IMR-90 (cell line): ENCODE results near the gene EPSTI1. TPM values are rescaled to one million over a fixed set of nuclear protein-coding genes. Genes with fewer than 3 reads are reported as not detected.

Experiments used
- ATAC-seq: fragments of 200-7000 bp; cut with Tn5 transposase; 2 replicates; pipeline ENCODE4 v1.9.1; 2020; ENCODE audit warnings: low read depth, mild to moderate bottlenecking, moderate library complexity
- BruUV-seq: library from RNA; stranded (reverse); fragments of 400-500 nt; replicated peaks from 2 replicates; lab custom pipeline; 2021; lab: Mats Ljungman, UMichigan
- CTCF ChIA-PET: fragments of 300-600 bp; formaldehyde crosslinking; extraction: SDS; loops from one replicate; lab custom pipeline; 2021; ENCODE audit warnings: antibody characterized with exemption; lab: Yijun Ruan, JAX
- POLR2A ChIA-PET: fragments of 300-600 bp; sonication (Branson Sonifier 250); formaldehyde crosslinking; loops from one replicate; lab custom pipeline; 2022; ENCODE audit warnings: antibody characterized with exemption; ENCODE audit not compliant: unreplicated experiment; lab: Charles Lee
- DNase-seq: peaks from one replicate; pipeline ENCODE4 v3.0.0; 2013
- H2AFZ ChIP-seq: replicated peaks from 2 replicates; pipeline ENCODE3; 2013; ENCODE audit warnings: low read length, mild to moderate bottlenecking; ENCODE audit not compliant: poor library complexity
- H2AK5ac ChIP-seq: 2 replicates; pipeline ENCODE4 v1.6.1; 2013; ENCODE audit warnings: low read depth, low read length, inconsistent platforms
- H2AK9ac ChIP-seq: replicated peaks from 2 replicates; pipeline ENCODE3; 2013; ENCODE audit warnings: mild to moderate bottlenecking, low read depth, low read length, moderate library complexity; ENCODE audit not compliant: poor library complexity
- H2BK120ac ChIP-seq: 2 replicates; pipeline ENCODE4 v1.6.1; 2013; ENCODE audit warnings: low read depth, low read length, inconsistent platforms
- H2BK15ac ChIP-seq: 3 replicates; pipeline ENCODE4 v1.6.1; 2013; ENCODE audit warnings: low read depth, low read length, inconsistent platforms
- H2BK20ac ChIP-seq: 2 replicates; pipeline ENCODE4 v1.6.1; 2013; ENCODE audit warnings: low read depth, mild to moderate bottlenecking, inconsistent platforms, low read length, moderate library complexity
- H2BK5ac ChIP-seq: 2 replicates; pipeline ENCODE4 v1.6.1; 2013; ENCODE audit warnings: mild to moderate bottlenecking, low read depth, low read length, inconsistent platforms; ENCODE audit not compliant: poor library complexity, severe bottlenecking
- H3K14ac ChIP-seq: replicated peaks from 2 replicates; pipeline ENCODE4 v1.6.1; 2013; ENCODE audit warnings: low read depth, low read length, inconsistent platforms
- H3K18ac ChIP-seq: 2 replicates; pipeline ENCODE4 v1.6.1; 2013; ENCODE audit warnings: low read depth, low read length, control low read depth
- H3K23ac ChIP-seq: 2 replicates; pipeline ENCODE4 v1.6.1; 2013; ENCODE audit warnings: low read depth, low read length, inconsistent platforms
- H3K27ac ChIP-seq: 2 replicates; pipeline ENCODE4 v1.5.1; 2013; ENCODE audit warnings: mild to moderate bottlenecking, control low read depth, low read length; ENCODE audit not compliant: insufficient read depth
- H3K27me3 ChIP-seq: 2 replicates; pipeline ENCODE4 v1.6.1; 2013; ENCODE audit warnings: low read length; ENCODE audit not compliant: control insufficient read depth, insufficient read depth
- H3K36me3 ChIP-seq: 2 replicates; pipeline ENCODE4 v1.6.1; 2013; ENCODE audit warnings: low read length, mixed read lengths; ENCODE audit not compliant: control insufficient read depth, insufficient read depth
- H3K4ac ChIP-seq: 2 replicates; pipeline ENCODE4 v1.6.1; 2013; ENCODE audit warnings: low read depth, low read length, inconsistent platforms
- H3K4me1 ChIP-seq: 2 replicates; pipeline ENCODE4 v1.6.1; 2013; ENCODE audit warnings: low read length, mixed read lengths; ENCODE audit not compliant: control insufficient read depth, insufficient read depth
- H3K4me2 ChIP-seq: 2 replicates; pipeline ENCODE4 v1.6.1; 2013; ENCODE audit warnings: low read depth, mild to moderate bottlenecking, control low read depth, low read length, moderate library complexity
- H3K4me3 ChIP-seq: 2 replicates; pipeline ENCODE4 v1.5.1; 2013; ENCODE audit warnings: low read depth, mild to moderate bottlenecking, control low read depth, low read length, moderate library complexity; ENCODE audit not compliant: insufficient read depth
- H3K56ac ChIP-seq: 2 replicates; pipeline ENCODE4 v1.6.1; 2013; ENCODE audit warnings: low read length, inconsistent platforms; ENCODE audit not compliant: insufficient read depth; ENCODE audit errors: extremely low read depth
- H3K79me1 ChIP-seq, 2 experiments: 2 replicates each; pipeline ENCODE4 v1.6.1; 2013; ENCODE audit warnings: low read length in 2 of 2, inconsistent platforms in 1 of 2, low read depth in 1 of 2
- H3K9ac ChIP-seq: 2 replicates; pipeline ENCODE4 v1.6.1; 2013; ENCODE audit warnings: low read depth, low read length, control low read depth
- H3K9me1 ChIP-seq: 2 replicates; pipeline ENCODE4 v1.6.1; 2013; ENCODE audit warnings: low read length, inconsistent platforms; ENCODE audit not compliant: insufficient read depth
- H3K9me3 ChIP-seq: 2 replicates; pipeline ENCODE4 v1.6.1; 2013; ENCODE audit warnings: low read length; ENCODE audit not compliant: control insufficient read depth, insufficient read depth
- H4K20me1 ChIP-seq: 2 replicates; pipeline ENCODE4 v1.6.1; 2013; ENCODE audit warnings: low read length, inconsistent platforms; ENCODE audit not compliant: insufficient read depth
- H4K5ac ChIP-seq: 2 replicates; pipeline ENCODE4 v1.6.1; 2013; ENCODE audit warnings: mild to moderate bottlenecking, low read depth, low read length, control low read depth
- H4K8ac ChIP-seq, 2 experiments: 2 replicates each; pipeline ENCODE4 v1.6.1; 2013; ENCODE audit warnings: low read depth in 2 of 2, low read length in 2 of 2, control low read depth in 1 of 2, inconsistent platforms in 1 of 2
- H4K91ac ChIP-seq: 2 replicates; pipeline ENCODE4 v1.6.1; 2013; ENCODE audit warnings: low read depth, low read length, inconsistent platforms; ENCODE audit not compliant: insufficient read depth
- BHLHE40 ChIP-seq: fragments of 150-350 bp; IDR thresholded peaks from 2 replicates; pipeline ENCODE4 v1.6.1; 2016; ENCODE audit warnings: mild to moderate bottlenecking, low read depth, low read length
- RAD21 ChIP-seq: IDR thresholded peaks from 2 replicates; pipeline ENCODE4 v1.6.1; 2012; ENCODE audit warnings: low read length, improper control_type of control experiment
- RFX5 ChIP-seq: IDR thresholded peaks from 2 replicates; pipeline ENCODE4 v1.8.0; 2012; ENCODE audit warnings: low read depth, mild to moderate bottlenecking, low read length, moderate library complexity
- WGBS, 2 experiments: methylation state at CpG; one replicate each; pipeline versions ENCODE4 v1.1.5 to v1.1.7; 2013; ENCODE audit warnings: missing lambda C conversion rate in 2 of 2; ENCODE audit not compliant: insufficient read length in 1 of 2; ENCODE audit errors: extremely low coverage in 2 of 2; 5-methylcytosine and 5-hydroxymethylcytosine counted together
- dilution Hi-C: fragments of 300-500 bp; cut with HindIII; formaldehyde crosslinking; loops from one replicate; pipeline ENCODE4 v1.14.3; 2018; ENCODE audit warnings: low sequenced_read_pairs; ENCODE audit not compliant: unreplicated experiment
- in situ Hi-C: fragments of 300-500 bp; cut with MboI; formaldehyde crosslinking; loops from 3 replicates; pipeline ENCODE4 v1.14.3; 2019; ENCODE audit warnings: low sequenced_read_pairs, inconsistent platforms, mixed read lengths
- intact Hi-C: fragments of 100-400 bp; cut with micrococcal nuclease; formaldehyde crosslinking; loops from 2 replicates; pipeline ENCODE4 v1.10.0; 2022
- polyA plus RNA-seq, 3 experiments: library from polyadenylated mRNA; depleted of rRNA; stranded (reverse); fragments of >200 nt; gene quantifications; 2 replicates each; pipeline ENCODE4 v1.2.3, GENCODE V29; 2012; ENCODE audit warnings: low replicate concordance in 1 of 3
- total RNA-seq: library from RNA; depleted of rRNA; stranded (reverse); fragments of >200 nt; gene quantifications from 2 replicates; pipeline ENCODE4 v1.2.3, GENCODE V29; 2012

The EPSTI1 gene
- total and polyA plus RNA-seq, 2 of the 4 experiments (the other 2 are of a cell fraction): 0.90 to 1.6 TPM

GRCh38 chr13:42883771-42884467, 108.1 kb downstream of the EPSTI1 start:
- H3K56ac ChIP-seq: no peak overlapping the region
- CTCF ChIA-PET: interaction anchor here (1.0 kb wide), 1 partner anchor 66 kb away, joined by 3 read pairs; no protein-coding TSS in a partner anchor
- no peaks in the 10 kb centered on the region for H3K4me1 ChIP-seq
- no peak overlapping the region for H4K5ac ChIP-seq
- H3K18ac ChIP-seq: no peak overlapping the region
- H3K4ac ChIP-seq: no peak overlapping the region
- no peak overlapping the region for H3K27ac ChIP-seq
- H3K9me1 ChIP-seq: no peaks in the 10 kb centered on the region
- dilution Hi-C loops: no loop called here
- no TSS peak for BruUV-seq
- no peak overlapping the region for H2AK9ac ChIP-seq
- in situ Hi-C loops: no loop called here
- H3K36me3 ChIP-seq: no peaks in the 10 kb centered on the region
- H2BK15ac ChIP-seq: no peak overlapping the region
- H3K9ac ChIP-seq: no peak overlapping the region
- no peak overlapping the region for H3K23ac ChIP-seq
- H3K79me1 ChIP-seq: no peaks in the 10 kb centered on the region
- H2BK20ac ChIP-seq: no peak overlapping the region
- no peaks in the 10 kb centered on the region for H4K20me1 ChIP-seq
- no peak overlapping the region for H4K91ac ChIP-seq
- H2BK120ac ChIP-seq: no peak overlapping the region
- peak; percentile 33 for DNase-seq
- 0 out of 2 replicates have a peak overlapping the region, but pooled peaks have one; percentile 12 for H3K14ac ChIP-seq
- H3K9me3 ChIP-seq: peaks cover 1% of the 10 kb centered on the region; the same call in 1 of the 2 replicates
- 14% methylated on average over 4 of the region's 6 CpGs; no CpG with 5 or more reads in 1 of the 2 experiments for WGBS, 2 experiments
- intact Hi-C loops: no loop called here
- TF ChIP-seq RAD21 (peak; percentile 18; the same call in 1 of the 2 replicates), BHLHE40 (peak; percentile 54; the same call in 1 of the 2 replicates), RFX5 (no peak)
- peak overlapping the region; percentile 20; the same call in 1 of the 2 replicates for H3K4me2 ChIP-seq
- H4K8ac ChIP-seq: no peak overlapping the region
- H3K4me3 ChIP-seq: no peak overlapping the region
- H2AFZ ChIP-seq: peak overlapping the region; percentile 16
- no peak overlapping the region for H2BK5ac ChIP-seq
- POLR2A ChIA-PET: no interaction called here
- ATAC-seq: peak; percentile 84
- peaks cover 1% of the 10 kb centered on the region for H3K27me3 ChIP-seq
- no peak overlapping the region for H2AK5ac ChIP-seq
